ENCODE data around the gene TINCR. TPM values are rescaled to one million over a fixed set of nuclear protein-coding genes. Genes with fewer than 3 reads are reported as not detected.

TINCR gene
- total and polyA plus RNA-seq, 2 donors (not counting 3 experiments of a cell fraction or from before 2014, with no cell fraction given): 0.01 TPM; not detected in 1

GRCh38 chr19:5578097-5578846 is 10.5 kb upstream of the TINCR start:
- dilution Hi-C loops (cut with MboI; ENCODE audit: extremely low pct_ligation_motif_present, low sequenced_read_pairs) (no loop called here), intact Hi-C loops (cut with micrococcal nuclease) (loop anchor here (1.0 kb wide), 3 partner anchors 31 to 530 kb away; no protein-coding TSS in a partner anchor)
- Histone ChIP-seq H3K27ac (ENCODE audit: insufficient read depth, low read depth, low read length) (no peak overlapping the region), H3K4me3 (replicated peaks in 1 of 3; ENCODE audit: insufficient read depth in 1 of 3, low read depth in 1 of 3, low read length in 3 of 3) (no peak overlapping the region), H3K4me2 (ENCODE audit: insufficient read depth, low read length) (no peak overlapping the region), H4K20me1 (replicated peaks; ENCODE audit: control insufficient read depth, extremely low read depth, insufficient read depth, low read length) (no peaks in the 10 kb centered on the region), H2AFZ (ENCODE audit: low read depth, low read length) (peak overlapping the region; percentile 13), H3K9me3 (replicated peaks; ENCODE audit: control insufficient read depth, insufficient read depth, low read length) (no peaks in the 10 kb centered on the region), H3K4me1 (ENCODE audit: control insufficient read depth, extremely low read depth, insufficient read depth, low read length) (no peaks in the 10 kb centered on the region), H3K36me3 (ENCODE audit: control insufficient read depth in 2 of 2, extremely low read depth in 1 of 2, insufficient read depth in 2 of 2, low read length in 2 of 2) (no peaks in the 10 kb centered on the region), H3K9me1 (replicated peaks; ENCODE audit: control insufficient read depth, extremely low read depth, insufficient read depth, low read length) (no peaks in the 10 kb centered on the region), H3K9ac (replicated peaks; ENCODE audit: extremely low read depth, insufficient read depth, low read length) (no peak overlapping the region), H3K27me3 (ENCODE audit: control insufficient read depth in 2 of 2, insufficient read depth in 2 of 2, low read length in 2 of 2) (no peaks in the 10 kb centered on the region), H3K79me2 (ENCODE audit: control insufficient read depth, insufficient read depth, low read length) (no peaks in the 10 kb centered on the region)
- BruUV-seq (replicated peaks): no TSS peak
- peak; percentile 78 for FAIRE-seq
- no peak for TF ChIP-seq MYC (IDR thresholded peaks at IDR 0.05; ENCODE audit: low read depth, low read length)
- TF ChIP-seq, protein P1, sequence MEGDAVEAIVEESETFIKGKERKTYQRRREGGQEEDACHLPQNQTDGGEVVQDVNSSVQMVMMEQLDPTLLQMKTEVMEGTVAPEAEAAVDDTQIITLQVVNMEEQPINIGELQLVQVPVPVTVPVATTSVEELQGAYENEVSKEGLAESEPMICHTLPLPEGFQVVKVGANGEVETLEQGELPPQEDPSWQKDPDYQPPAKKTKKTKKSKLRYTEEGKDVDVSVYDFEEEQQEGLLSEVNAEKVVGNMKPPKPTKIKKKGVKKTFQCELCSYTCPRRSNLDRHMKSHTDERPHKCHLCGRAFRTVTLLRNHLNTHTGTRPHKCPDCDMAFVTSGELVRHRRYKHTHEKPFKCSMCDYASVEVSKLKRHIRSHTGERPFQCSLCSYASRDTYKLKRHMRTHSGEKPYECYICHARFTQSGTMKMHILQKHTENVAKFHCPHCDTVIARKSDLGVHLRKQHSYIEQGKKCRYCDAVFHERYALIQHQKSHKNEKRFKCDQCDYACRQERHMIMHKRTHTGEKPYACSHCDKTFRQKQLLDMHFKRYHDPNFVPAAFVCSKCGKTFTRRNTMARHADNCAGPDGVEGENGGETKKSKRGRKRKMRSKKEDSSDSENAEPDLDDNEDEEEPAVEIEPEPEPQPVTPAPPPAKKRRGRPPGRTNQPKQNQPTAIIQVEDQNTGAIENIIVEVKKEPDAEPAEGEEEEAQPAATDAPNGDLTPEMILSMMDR (IDR thresholded peaks at IDR 0.05; ENCODE audit: extremely low read depth in 1 of 2, insufficient read depth in 1 of 2, low read depth in 1 of 2, low read length in 2 of 2): peak; percentile 94 to 99
- ChIA-PET CTCF (interaction anchor here (0.9 to 3.2 kb wide), 4 partner anchors 31 to 532 kb away, joined by 3 to 21 read pairs (median 12); no protein-coding TSS in a partner anchor), POLR2A (no interaction called here)
- DNase-seq (ENCODE audit: low read depth, low spot score): peak; percentile 38

DNA sequence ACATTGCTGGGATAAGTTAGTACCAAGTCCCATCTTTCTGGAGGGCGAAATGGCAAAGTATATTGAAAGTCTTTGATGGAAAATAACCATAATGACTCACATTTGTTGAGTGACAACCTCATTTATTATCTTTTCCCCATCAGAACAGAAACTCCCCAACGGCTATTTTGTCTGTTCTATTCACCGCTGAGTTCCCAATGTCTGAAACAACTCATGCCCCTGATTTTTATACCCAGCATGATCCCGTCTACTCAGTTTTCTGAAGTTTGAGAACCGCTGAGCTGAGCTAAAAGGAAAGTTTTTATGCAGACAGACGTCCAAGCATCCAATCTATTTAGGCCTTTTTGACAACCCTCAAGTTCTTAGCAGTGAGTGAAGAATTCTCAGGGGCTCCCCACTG is 7.8 kb upstream of the TINCR start:
- CTCF ChIA-PET: no interaction called here
- FAIRE-seq: no peak
- no peaks in the 10 kb centered on the region for H3K9me3 ChIP-seq (replicated peaks; ENCODE audit: control insufficient read depth, insufficient read depth, low read length)
- intact Hi-C loops (cut with micrococcal nuclease) (no loop called here), dilution Hi-C loops (cut with MboI; ENCODE audit: extremely low pct_ligation_motif_present, low sequenced_read_pairs) (no loop called here)
- no peak overlapping the region for H3K4me2 ChIP-seq (ENCODE audit: insufficient read depth, low read length)
- BruUV-seq (replicated peaks): no TSS peak
- H3K27me3 ChIP-seq (ENCODE audit: control insufficient read depth in 2 of 2, insufficient read depth in 2 of 2, low read length in 2 of 2): no peaks in the 10 kb centered on the region
- no peaks in the 10 kb centered on the region for H3K9me1 ChIP-seq (replicated peaks; ENCODE audit: control insufficient read depth, extremely low read depth, insufficient read depth, low read length)
- no peak overlapping the region for H3K27ac ChIP-seq (ENCODE audit: insufficient read depth, low read depth, low read length)
- H3K79me2 ChIP-seq (ENCODE audit: control insufficient read depth, insufficient read depth, low read length): no peaks in the 10 kb centered on the region
- no peak overlapping the region for H2AFZ ChIP-seq (ENCODE audit: low read depth, low read length)
- POLR2A ChIA-PET: interaction anchor here (0.7 kb wide), 1 partner anchor 607 kb away, joined by 3 read pairs; no protein-coding TSS in a partner anchor
- DNase-seq (ENCODE audit: low read depth, low spot score): no peak
- TF ChIP-seq JUN (IDR thresholded peaks at IDR 0.05; ENCODE audit: borderline replicate concordance, insufficient read depth, insufficient read length, low read depth): no peak
- TF ChIP-seq, protein P1 (IDR thresholded peaks at IDR 0.05; ENCODE audit: extremely low read depth in 1 of 2, insufficient read depth in 1 of 2, low read depth in 1 of 2, low read length in 2 of 2): no peak
- TF ChIP-seq POLR2A (IDR thresholded peaks at IDR 0.05; ENCODE audit: low read depth, low read length): no peak
- TF ChIP-seq POLR2AphosphoS5 (IDR thresholded peaks at IDR 0.05; ENCODE audit: insufficient read depth, low read depth, low read length): no peak
- no peak for TF ChIP-seq FOS (IDR thresholded peaks at IDR 0.05; ENCODE audit: borderline replicate concordance, insufficient read depth, low read length)
- TF ChIP-seq EZH2 (IDR thresholded peaks at IDR 0.05; ENCODE audit: borderline replicate concordance, low read depth, low read length, severe bottlenecking): no peak
- TF ChIP-seq, protein P2, sequence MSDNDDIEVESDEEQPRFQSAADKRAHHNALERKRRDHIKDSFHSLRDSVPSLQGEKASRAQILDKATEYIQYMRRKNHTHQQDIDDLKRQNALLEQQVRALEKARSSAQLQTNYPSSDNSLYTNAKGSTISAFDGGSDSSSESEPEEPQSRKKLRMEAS (IDR thresholded peaks at IDR 0.05; ENCODE audit: insufficient read depth, insufficient read length): no peak
- TF ChIP-seq GATA2 (IDR thresholded peaks at IDR 0.05; ENCODE audit: insufficient read depth, insufficient read length, low read depth, low read length): no peak
- TF ChIP-seq MYC (IDR thresholded peaks at IDR 0.05; ENCODE audit: low read depth, low read length): no peak
- H3K4me3 ChIP-seq (replicated peaks in 1 of 3; ENCODE audit: insufficient read depth in 1 of 3, low read depth in 1 of 3, low read length in 3 of 3): no peak overlapping the region
- no peaks in the 10 kb centered on the region for H4K20me1 ChIP-seq (replicated peaks; ENCODE audit: control insufficient read depth, extremely low read depth, insufficient read depth, low read length)
- H3K36me3 ChIP-seq (ENCODE audit: control insufficient read depth in 2 of 2, extremely low read depth in 1 of 2, insufficient read depth in 2 of 2, low read length in 2 of 2): no peaks in the 10 kb centered on the region
- H3K4me1 ChIP-seq (ENCODE audit: control insufficient read depth, extremely low read depth, insufficient read depth, low read length): no peaks in the 10 kb centered on the region
- H3K9ac ChIP-seq (replicated peaks; ENCODE audit: extremely low read depth, insufficient read depth, low read length): no peak overlapping the region

Measured in endothelial cell of umbilical vein (primary cell).